DND-41 (cell line): ENCODE measurements around the gene SFMBT2.
A peak's percentile ranks its signal among the peaks of the same experiment; 100 is the strongest.

Experiments
- ATAC-seq: fragments of 200-7000 bp; cut with Tn5 transposase; 3 replicates; pipeline ENCODE4 v1.9.1; 2021; ENCODE audit warnings: low read depth; ENCODE audit not compliant: insufficient read depth
- DNase-seq: peaks from one replicate; pipeline ENCODE4 v3.0.0-alpha.2; 2020
- H2AFZ ChIP-seq: 2 replicates; pipeline ENCODE4 v1.6.0; 2012; ENCODE audit warnings: low read depth, low read length
- H3K27ac ChIP-seq: 2 replicates; pipeline ENCODE4 v1.5.1; 2012; ENCODE audit warnings: low read length, inconsistent platforms
- H3K27me3 ChIP-seq: fragments of 200-600 bp; sonication (generic); 2 replicates; pipeline ENCODE4 v1.6.0; 2012; ENCODE audit warnings: low read length, mild to moderate bottlenecking, inconsistent platforms; ENCODE audit not compliant: insufficient read depth, poor library complexity
- H3K36me3 ChIP-seq: 2 replicates; pipeline ENCODE4 v1.5.1; 2012; ENCODE audit warnings: low read length, inconsistent platforms; ENCODE audit not compliant: insufficient read depth
- H3K4me1 ChIP-seq: 2 replicates; pipeline ENCODE4 v1.5.1; 2012; ENCODE audit warnings: mild to moderate bottlenecking, low read length; ENCODE audit not compliant: insufficient read depth
- H3K4me2 ChIP-seq: 2 replicates; pipeline ENCODE4 v1.6.0; 2012; ENCODE audit warnings: mild to moderate bottlenecking, moderate library complexity, low read length, inconsistent platforms; ENCODE audit not compliant: insufficient read depth
- H3K4me3 ChIP-seq, 2 experiments: fragments of 200-600 bp in 1 of 2; shearing (Covaris generic) in 1 of 2; 2 replicates each; pipeline ENCODE4 v1.5.1; 2012 to 2016; ENCODE audit warnings: inconsistent platforms in 2 of 2, low read length in 2 of 2, mild to moderate bottlenecking in 2 of 2, low read depth in 1 of 2, moderate library complexity in 1 of 2
- H3K79me2 ChIP-seq: 2 replicates; pipeline ENCODE4 v1.6.0; 2012; ENCODE audit warnings: low read length, inconsistent platforms; ENCODE audit not compliant: insufficient read depth
- H3K9ac ChIP-seq: 2 replicates; pipeline ENCODE4 v1.6.0; 2012; ENCODE audit warnings: low read depth, mild to moderate bottlenecking, inconsistent platforms, low read length, moderate library complexity
- H3K9me3 ChIP-seq: 2 replicates; pipeline ENCODE4 v1.5.1; 2012; ENCODE audit warnings: low read length, moderate library complexity, mild to moderate bottlenecking, inconsistent platforms; ENCODE audit not compliant: insufficient read depth, severe bottlenecking
- H4K20me1 ChIP-seq: 2 replicates; pipeline ENCODE4 v1.6.0; 2012; ENCODE audit warnings: low read length; ENCODE audit not compliant: insufficient read depth
- CTCF ChIP-seq: IDR thresholded peaks from 2 replicates; pipeline ENCODE4 v1.5.1; 2012; ENCODE audit warnings: borderline replicate concordance, low read length, moderate library complexity, mild to moderate bottlenecking; ENCODE audit not compliant: poor library complexity, severe bottlenecking; ENCODE audit errors: extremely low read depth
- EZH2 ChIP-seq: IDR thresholded peaks from 3 replicates; pipeline ENCODE4 v1.6.1; 2012; ENCODE audit warnings: borderline replicate concordance, low read depth, mild to moderate bottlenecking, moderate library complexity, low read length, inconsistent platforms; ENCODE audit not compliant: severe bottlenecking

The SFMBT2 gene

GRCh38 chr10:7239312-7239985 lies 171.4 kb downstream of the SFMBT2 start:
- Histone ChIP-seq H3K9me3 (no peaks in the 10 kb centered on the region), H3K36me3 (peaks cover 91% of the 10 kb centered on the region)
- peak; percentile 78 for ATAC-seq

GRCh38 chr10:7235376-7235775 lies 175.5 kb downstream of the SFMBT2 start:
- Histone ChIP-seq H3K27ac (no peak overlapping the region), H3K27me3 (no peaks in the 10 kb centered on the region), H3K36me3 (peaks cover 91% of the 10 kb centered on the region), H3K4me3 (no peak overlapping the region), H4K20me1 (peaks cover 16% of the 10 kb centered on the region; the same call in 1 of the 2 replicates), H3K9ac (no peak overlapping the region), H3K4me1 (peaks cover 14% of the 10 kb centered on the region), H3K4me2 (no peak overlapping the region), H2AFZ (no peak overlapping the region), H3K79me2 (peaks cover 47% of the 10 kb centered on the region), H3K9me3 (no peaks in the 10 kb centered on the region)
- ATAC-seq: no peak
- TF ChIP-seq CTCF (no peak), EZH2 (no peak)
- DNase-seq: no peak

More at GRCh38 chr10:7239312-7239985, 171.4 kb downstream of the SFMBT2 start:
- Histone ChIP-seq H3K4me1 (peaks cover 16% of the 10 kb centered on the region), H3K4me2 (no peak overlapping the region), H3K79me2 (peaks cover 39% of the 10 kb centered on the region), H3K9ac (no peak overlapping the region), H3K27ac (no peak overlapping the region), H3K27me3 (no peaks in the 10 kb centered on the region), H3K4me3 (no peak overlapping the region), H4K20me1 (peaks cover 7% of the 10 kb centered on the region; the same call in 1 of the 2 replicates), H2AFZ (no peak overlapping the region)
- DNase-seq: no peak
- no peak for TF ChIP-seq EZH2
- TF ChIP-seq CTCF: no peak

GRCh38 chr10:7234109-7234508 lies 176.7 kb downstream of the SFMBT2 start:
- ATAC-seq (no peak), DNase-seq (no peak)
- Histone ChIP-seq H3K36me3 (peaks cover 90% of the 10 kb centered on the region), H3K4me3 (no peak overlapping the region), H2AFZ (no peak overlapping the region), H3K27me3 (no peaks in the 10 kb centered on the region), H3K9ac (no peak overlapping the region), H3K9me3 (no peaks in the 10 kb centered on the region), H3K27ac (no peak overlapping the region), H3K4me2 (no peak overlapping the region), H3K79me2 (peaks cover 47% of the 10 kb centered on the region), H4K20me1 (peaks cover 19% of the 10 kb centered on the region; the same call in 1 of the 2 replicates), H3K4me1 (peaks cover 2% of the 10 kb centered on the region)
- TF ChIP-seq CTCF: no peak
- no peak for TF ChIP-seq EZH2
